Esophagus mucosa (tissue), 1 donor: ENCODE data around the gene PEMT. TPM values are rescaled to one million over a fixed set of nuclear protein-coding genes. Genes with fewer than 3 reads are reported as not detected.
"Not testable (repeated sequence)": the region's sequence is repeated elsewhere in the genome, so short reads cannot be mapped to it uniquely, and the experiment has no call there.

ENCODE experiments used
- ATAC-seq: fragments of 200-7000 bp; cut with Tn5 transposase; one replicate; pipeline ENCODE4 v1.9.1; 2020
- total RNA-seq: library from RNA; stranded (reverse); gene quantifications from one replicate; pipeline ENCODE4 v1.2.4, GENCODE V29; 2023
- donor health status: DM: yes; HTN: yes; CAD: no.

The PEMT gene
- total RNA-seq, 1 donor from 2014 or later, result 29.5 TPM

- ATAC-seq, result no peak
These were observed 91.9 kb downstream of the PEMT start for GRCh38 chr17:17499402-17500145.

GRCh38 chr17:17498606-17499301, 92.8 kb downstream of the PEMT start:
- ATAC-seq, result no peak

GRCh38 chr17:17497845-17498520, 93.5 kb downstream of the PEMT start:
- ATAC-seq, result no peak

DNA sequence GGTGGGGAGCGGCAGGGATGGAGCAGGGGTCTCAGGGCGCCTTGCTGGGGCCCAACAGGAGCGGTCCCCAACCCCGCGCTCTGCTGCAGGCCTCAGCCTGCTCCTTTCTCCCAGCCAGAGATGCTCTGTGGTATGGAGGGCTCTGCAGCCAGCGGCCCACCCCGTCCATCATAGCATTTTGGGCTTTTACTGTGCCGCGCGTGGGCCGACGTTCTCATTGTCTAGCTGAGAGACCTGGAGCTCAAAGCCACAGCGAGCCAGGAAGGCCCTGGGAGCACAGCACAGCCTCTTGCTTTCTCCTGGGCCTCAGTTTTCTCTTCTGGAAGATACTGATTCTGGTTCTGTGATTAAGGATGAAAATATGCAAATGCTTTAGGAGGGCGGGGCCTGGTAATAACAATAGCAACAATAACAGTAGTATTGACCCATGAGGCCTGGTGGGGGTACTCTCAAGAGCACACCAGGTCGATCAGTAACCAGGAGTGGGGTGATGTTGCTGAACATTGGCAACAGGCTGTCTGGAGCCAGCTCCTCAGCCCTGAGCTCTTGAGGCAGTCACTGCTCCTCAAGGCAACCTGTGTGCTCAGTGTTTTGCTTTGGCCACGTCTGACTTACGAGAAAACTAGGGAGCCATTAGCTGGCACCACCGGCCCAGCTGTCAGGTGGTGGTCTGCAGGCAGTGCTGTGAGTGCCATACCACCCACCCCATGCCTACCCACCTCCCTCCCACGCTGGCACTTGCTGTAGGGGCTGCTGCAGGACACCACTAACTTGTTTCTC, 94.3 kb downstream of the PEMT start:
- ATAC-seq, result no peak

DNA sequence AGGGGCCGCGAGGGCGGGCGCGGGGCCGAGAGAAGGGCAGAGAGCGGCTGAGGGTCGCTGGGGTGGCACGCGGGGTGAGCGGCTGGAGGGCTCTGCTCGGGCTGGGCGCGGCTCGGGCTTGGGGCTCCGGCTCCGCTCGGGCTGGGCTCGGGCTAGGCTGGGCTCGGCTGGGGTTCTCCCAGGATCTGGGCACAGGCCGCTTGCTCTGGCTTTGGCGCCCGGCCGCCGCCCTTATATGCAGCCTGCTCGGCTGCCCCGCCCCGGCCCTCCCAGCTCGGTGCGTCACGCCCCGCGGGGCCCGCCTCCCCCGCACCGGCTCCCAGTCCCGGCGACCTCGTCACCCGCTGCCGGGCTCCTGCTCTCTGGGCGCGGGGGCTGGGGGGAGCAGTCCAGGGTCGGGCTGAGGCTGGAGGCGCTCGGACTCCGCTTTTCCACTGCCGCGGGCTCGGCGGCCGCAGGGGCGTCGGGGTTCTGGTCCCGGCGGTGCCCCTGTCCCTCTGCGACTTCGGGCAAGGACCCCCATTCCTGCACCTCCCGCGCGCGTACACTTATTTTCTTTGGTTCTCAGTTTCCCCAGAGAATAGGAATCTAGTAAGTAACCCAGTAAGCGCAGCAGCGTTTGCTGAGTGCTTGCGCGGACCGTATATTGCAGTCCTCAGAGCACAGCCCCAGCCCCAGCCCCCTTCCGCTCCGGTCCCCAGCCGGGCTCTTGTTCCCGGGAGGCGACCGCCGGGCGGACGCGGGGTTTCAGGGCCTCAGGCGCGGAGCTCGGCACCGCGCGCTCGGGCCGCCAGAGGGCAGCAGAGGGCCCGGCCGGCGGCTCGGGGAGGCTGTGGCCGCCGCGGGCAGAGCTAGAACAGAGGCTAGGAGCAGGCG, 95.1 kb downstream of the PEMT start, which contains the start of gene RASD1:
TSS of gene RASD1 (minus strand) at position 207 of the 876 bp plus-strand sequence. CDS start 214 bp downstream, outside the sequence.
- ATAC-seq, result peak; percentile 94

GRCh38 chr17:17495536-17496188, 95.8 kb downstream of the PEMT start:
- ATAC-seq, result peak; percentile 1

- ATAC-seq, result peak; percentile 3
These were observed 96.5 kb downstream of the PEMT start for GRCh38 chr17:17494870-17495535.

GRCh38 chr17:17494499-17494869, 97.0 kb downstream of the PEMT start:
- no peak for ATAC-seq

DNA sequence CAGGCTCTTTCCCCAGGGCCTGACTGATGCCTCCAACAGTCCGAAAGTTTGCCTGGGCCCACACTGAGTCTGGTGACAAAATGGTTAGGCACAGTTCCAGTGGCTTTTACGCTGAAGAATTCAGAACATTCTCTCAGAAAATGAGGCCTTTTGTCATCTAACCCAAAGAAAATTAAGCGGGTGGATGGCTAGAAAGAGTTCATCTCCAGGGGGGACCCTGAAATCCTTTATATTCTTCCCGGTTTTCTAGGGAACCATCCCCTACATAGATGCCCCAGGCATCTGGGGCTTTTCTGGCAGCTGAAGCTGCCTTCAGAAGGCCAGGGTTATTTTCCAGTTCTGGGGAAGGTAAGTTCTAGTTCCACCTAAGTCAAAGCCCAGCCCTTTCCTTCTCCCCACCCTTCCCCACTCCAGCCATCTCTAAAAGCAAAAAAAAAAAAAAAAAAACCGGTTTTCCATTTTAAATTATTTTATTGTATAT, 97.5 kb downstream of the PEMT start:
- no peak for ATAC-seq

GRCh38 chr17:17493249-17493985, 98.1 kb downstream of the PEMT start:
- ATAC-seq, result peak; percentile 23

- ATAC-seq, result no peak
These were observed 98.9 kb downstream of the PEMT start for GRCh38 chr17:17492571-17492970.

- no peak for ATAC-seq
These were observed 99.4 kb downstream of the PEMT start for GRCh38 chr17:17492085-17492484.

DNA sequence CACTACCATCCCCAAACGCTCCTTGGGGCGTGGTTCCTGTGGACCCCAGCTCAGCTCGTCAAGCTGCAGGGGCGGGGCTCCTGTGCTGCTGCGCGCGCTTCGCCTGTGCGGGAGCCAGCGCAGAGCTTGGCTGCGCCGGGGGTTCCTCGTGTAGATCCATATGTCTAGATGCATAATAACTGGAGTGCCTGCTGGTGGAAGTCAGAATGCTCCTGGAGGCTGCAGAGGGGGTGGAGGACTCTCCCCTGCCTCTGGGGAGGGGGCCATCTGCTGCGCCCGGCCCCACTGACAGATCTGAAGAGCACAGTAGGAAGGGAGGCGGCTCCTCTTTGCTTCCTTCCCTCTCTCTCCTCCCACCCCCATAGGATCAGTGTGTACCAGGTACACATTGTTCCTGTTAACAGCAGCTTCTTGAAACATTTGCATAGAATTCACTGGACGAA, 99.9 kb downstream of the PEMT start:
- no peak for ATAC-seq

DNA sequence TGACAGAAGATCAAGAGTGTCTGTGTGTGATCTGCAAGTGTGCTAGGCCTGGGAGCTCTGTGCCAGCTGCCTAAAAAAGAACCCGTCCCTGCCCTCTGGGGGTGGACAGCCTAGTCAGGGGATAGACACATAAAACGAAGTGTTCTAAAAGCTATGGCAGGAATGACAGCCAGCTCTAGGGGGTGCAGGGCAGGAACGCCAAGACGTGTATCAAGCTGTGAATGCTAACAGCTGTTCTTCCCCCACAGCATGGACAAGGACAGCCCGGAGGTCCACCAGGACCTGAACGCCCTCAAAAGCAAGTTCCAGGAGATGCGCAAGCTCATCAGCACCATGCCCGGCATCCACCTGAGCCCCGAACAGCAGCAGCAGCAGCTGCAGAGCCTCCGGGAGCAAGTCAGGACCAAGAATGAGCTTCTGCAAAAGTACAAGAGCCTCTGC, 100.5 kb downstream of the PEMT start:
- ATAC-seq, result no peak

DNA sequence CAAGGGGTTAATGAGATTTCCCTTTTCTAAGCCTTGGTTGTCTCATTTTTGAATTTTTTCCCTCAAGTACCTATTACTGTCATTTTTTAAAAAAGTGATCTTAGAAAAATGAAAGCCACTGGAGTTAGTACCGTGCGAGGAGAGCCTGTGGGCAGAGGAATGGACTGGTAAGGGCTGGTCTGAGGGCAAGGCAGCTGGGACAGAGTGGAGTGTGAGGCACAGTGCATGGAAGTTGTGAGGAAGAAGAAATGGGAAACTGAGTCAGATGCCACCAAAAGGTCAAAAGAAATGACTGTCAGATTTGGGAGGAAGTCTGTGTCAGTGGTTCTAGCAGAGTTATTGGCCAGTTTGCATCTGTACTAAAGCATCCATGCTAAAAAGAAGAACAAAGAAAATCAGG, 103.5 kb downstream of the PEMT start:
- ATAC-seq, result no peak

GRCh38 chr17:17486416-17486815, 105.1 kb downstream of the PEMT start:
- ATAC-seq, result not testable (repeated sequence)

GRCh38 chr17:17485420-17485819, 106.1 kb downstream of the PEMT start:
- ATAC-seq, result no peak

DNA sequence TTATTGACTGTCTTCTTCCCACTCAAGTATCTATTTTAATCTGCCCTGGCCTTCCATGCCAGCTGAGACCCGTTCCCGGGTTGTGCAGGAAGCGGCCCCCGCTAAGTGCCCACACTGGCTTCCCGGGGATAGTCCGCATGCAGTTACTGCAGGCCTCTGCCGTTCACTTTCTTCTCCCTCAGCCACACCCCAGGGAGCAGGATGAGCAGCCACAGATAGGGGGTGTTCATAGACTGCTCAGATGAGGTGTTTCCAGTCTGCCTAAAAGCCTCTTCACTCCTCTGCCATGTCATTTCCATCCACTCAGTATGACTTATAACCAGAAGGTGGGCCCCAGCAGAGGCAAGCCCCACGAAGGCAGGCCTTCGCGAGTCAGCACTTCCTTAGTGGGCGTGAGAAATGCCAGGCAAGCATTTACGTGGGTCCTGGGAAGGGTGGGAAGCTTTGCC, 107.0 kb downstream of the PEMT start:
- no peak for ATAC-seq

- no peak for ATAC-seq
These were observed 109.6 kb downstream of the PEMT start for GRCh38 chr17:17481860-17482259.
